Uterus (tissue), 4 donors: ENCODE measurements around the gene TDRD9. TPM values are rescaled to one million over a fixed set of nuclear protein-coding genes. Genes with fewer than 3 reads are reported as not detected.

Source experiments
- DNase-seq, 2 donors: peaks; one replicate each; pipeline ENCODE4 v3.0.0-alpha.2; 2019 to 2020
- H3K27ac ChIP-seq, 2 donors: fragments of 200-600 bp; sonication (generic); 1 replicate in 1 of 2; 2 replicates in 1 of 2; pipeline ENCODE4 v1.5.1; 2016 to 2018
- H3K27me3 ChIP-seq, 2 donors: fragments of 200-600 bp; sonication (generic); one replicate each; pipeline ENCODE4 v1.5.1; 2018 to 2019; ENCODE audit warnings: control low read depth in 1 of 2
- H3K36me3 ChIP-seq, 2 donors: fragments of 200-600 bp; sonication (generic); one replicate each; pipeline ENCODE4 v1.5.1; 2019; ENCODE audit warnings: control low read depth in 1 of 2
- H3K4me1 ChIP-seq, 2 donors: fragments of 200-600 bp; sonication (generic); one replicate each; pipeline ENCODE4 v1.5.1; 2018 to 2019; ENCODE audit warnings: control low read depth in 1 of 2
- H3K4me3 ChIP-seq, 2 donors: fragments of 200-600 bp; sonication (generic); 1 replicate in 1 of 2; 2 replicates in 1 of 2; pipeline ENCODE4 v1.5.1; 2018 to 2019; ENCODE audit warnings: mild to moderate bottlenecking in 1 of 2
- H3K9me3 ChIP-seq, 2 donors: fragments of 200-600 bp; sonication (generic); one replicate each; pipeline ENCODE4 v1.5.1; 2019; ENCODE audit warnings: control low read depth in 1 of 2
- POLR2A ChIP-seq, 2 donors: fragments of 450-650 bp; IDR thresholded peaks; one replicate each; pipeline ENCODE4 v1.6.1; 2016; ENCODE audit warnings: antibody characterized with exemption in 2 of 2, mild to moderate bottlenecking in 1 of 2, moderate library complexity in 1 of 2
- intact Hi-C: fragments of 100-400 bp; cut with DNase I; formaldehyde crosslinking; loops from one replicate; pipeline ENCODE4 v1.15.1; 2023; ENCODE audit warnings: low total_unique reads
- total RNA-seq, 4 donors: library from RNA; depleted of rRNA in 3 of 4; stranded (reverse); fragments of >200 nt in 3 of 4; gene quantifications; one replicate each; pipeline versions ENCODE4 v1.1.0 to v1.2.4, GENCODE V29; 2014 to 2023
- TF ChIP-seq, protein P1 (sequence below), 4 experiments: fragments of 200-600 bp in 2 of 4; fragments of 450-650 bp in 2 of 4; sonication (generic) in 2 of 4; IDR thresholded peaks; one replicate each; pipeline ENCODE4 v1.5.1; 2016 to 2019; ENCODE audit warnings: antibody characterized with exemption in 4 of 4, mild to moderate bottlenecking in 2 of 4, moderate library complexity in 1 of 4
- donor health status: DM: yes; HTN: yes; CAD: no.

Gene TDRD9
- total RNA-seq, 4 donors from 2014 or later = 0.85 to 1.8 TPM; not detected in 2

GRCh38 chr14:104091927-104092771, 163.9 kb downstream of the TDRD9 start:
- Histone ChIP-seq H3K4me3 (no peak overlapping the region), H3K27ac (no peak overlapping the region), H3K4me1 (no peaks in the 10 kb centered on the region), H3K9me3 (no peaks in the 10 kb centered on the region), H3K27me3 (no peaks in the 10 kb centered on the region), H3K36me3 (no peaks in the 10 kb centered on the region)
- DNase-seq = no peak
- TF ChIP-seq, protein P1, sequence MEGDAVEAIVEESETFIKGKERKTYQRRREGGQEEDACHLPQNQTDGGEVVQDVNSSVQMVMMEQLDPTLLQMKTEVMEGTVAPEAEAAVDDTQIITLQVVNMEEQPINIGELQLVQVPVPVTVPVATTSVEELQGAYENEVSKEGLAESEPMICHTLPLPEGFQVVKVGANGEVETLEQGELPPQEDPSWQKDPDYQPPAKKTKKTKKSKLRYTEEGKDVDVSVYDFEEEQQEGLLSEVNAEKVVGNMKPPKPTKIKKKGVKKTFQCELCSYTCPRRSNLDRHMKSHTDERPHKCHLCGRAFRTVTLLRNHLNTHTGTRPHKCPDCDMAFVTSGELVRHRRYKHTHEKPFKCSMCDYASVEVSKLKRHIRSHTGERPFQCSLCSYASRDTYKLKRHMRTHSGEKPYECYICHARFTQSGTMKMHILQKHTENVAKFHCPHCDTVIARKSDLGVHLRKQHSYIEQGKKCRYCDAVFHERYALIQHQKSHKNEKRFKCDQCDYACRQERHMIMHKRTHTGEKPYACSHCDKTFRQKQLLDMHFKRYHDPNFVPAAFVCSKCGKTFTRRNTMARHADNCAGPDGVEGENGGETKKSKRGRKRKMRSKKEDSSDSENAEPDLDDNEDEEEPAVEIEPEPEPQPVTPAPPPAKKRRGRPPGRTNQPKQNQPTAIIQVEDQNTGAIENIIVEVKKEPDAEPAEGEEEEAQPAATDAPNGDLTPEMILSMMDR (IDR thresholded peaks at IDR 0.05) = no peak
- no peak for TF ChIP-seq POLR2A (IDR thresholded peaks at IDR 0.05)
- intact Hi-C loops = no loop called here

DNA sequence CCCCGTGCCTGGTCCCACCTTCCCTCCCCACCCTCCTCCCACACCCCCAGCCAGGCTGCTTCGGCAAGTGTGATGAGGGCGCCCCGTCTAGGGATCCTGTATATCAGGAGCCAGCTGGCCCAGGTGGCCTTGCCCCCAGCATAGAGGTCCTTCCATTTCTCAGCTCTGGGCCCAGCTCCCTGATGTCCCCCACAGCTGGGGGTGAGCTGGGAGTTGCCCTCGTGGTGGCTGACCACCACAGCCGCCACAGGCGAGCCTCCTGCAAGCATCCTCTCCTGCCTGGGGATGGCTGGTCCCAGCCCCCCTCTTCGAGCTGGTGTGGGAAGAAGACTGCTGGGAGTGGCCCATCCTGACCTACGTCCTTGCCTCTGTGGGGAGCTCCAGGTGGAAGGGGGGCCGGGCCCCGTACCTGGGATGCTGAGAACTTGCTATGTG, 164.7 kb downstream of the TDRD9 start:
- no peak for DNase-seq
- TF ChIP-seq POLR2A (IDR thresholded peaks at IDR 0.05) = no peak
- TF ChIP-seq, protein P1 (IDR thresholded peaks at IDR 0.05) = no peak
- Histone ChIP-seq H3K27me3 (no peaks in the 10 kb centered on the region), H3K27ac (no peak overlapping the region), H3K36me3 (no peaks in the 10 kb centered on the region), H3K4me1 (no peaks in the 10 kb centered on the region), H3K4me3 (no peak overlapping the region), H3K9me3 (no peaks in the 10 kb centered on the region)
- intact Hi-C loops = no loop called here

DNA sequence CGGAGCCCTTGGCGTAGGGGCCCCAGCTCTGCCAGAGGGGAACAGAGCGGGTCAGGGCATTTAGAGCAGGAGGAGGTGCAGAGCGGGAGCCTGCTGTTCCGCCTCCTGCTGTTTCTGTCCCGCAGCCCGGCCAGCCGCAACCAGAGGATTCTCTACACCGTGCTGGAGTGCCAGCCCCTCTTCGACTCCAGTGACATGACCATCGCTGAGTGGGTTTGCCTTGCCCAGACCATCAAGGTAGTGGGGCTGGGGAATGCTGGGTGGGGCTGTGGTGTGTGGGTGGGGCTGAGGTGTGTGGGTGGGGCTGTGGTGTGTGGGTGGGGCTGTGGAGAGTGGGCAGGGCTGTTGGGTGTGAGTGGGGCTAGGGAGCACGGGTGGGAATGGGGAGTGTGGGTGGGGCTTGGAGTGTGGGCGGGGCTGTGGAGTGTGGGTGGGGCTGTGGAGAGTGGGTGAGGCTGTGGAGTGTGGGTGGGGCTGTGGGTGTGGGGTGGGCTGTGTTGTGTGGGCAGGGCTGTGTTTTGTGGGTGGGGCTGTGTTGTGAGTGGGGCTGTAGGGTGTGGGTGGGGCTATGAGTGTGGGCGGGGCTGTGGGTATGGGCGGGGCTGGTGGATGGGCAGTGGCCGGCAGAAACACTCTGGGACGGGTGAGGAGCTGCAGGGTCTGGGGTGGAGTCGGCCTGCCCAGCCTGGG, 165.3 kb downstream of the TDRD9 start:
- no peak overlapping the region for H3K27ac ChIP-seq
- no peaks in the 10 kb centered on the region for H3K27me3 ChIP-seq
- no peaks in the 10 kb centered on the region for H3K9me3 ChIP-seq
- no peaks in the 10 kb centered on the region for H3K4me1 ChIP-seq
- no peak for DNase-seq
- no peaks in the 10 kb centered on the region for H3K36me3 ChIP-seq
- intact Hi-C loops = no loop called here
- H3K4me3 ChIP-seq = no peak overlapping the region
- TF ChIP-seq, protein P1 (IDR thresholded peaks at IDR 0.05) = no peak
- no peak for TF ChIP-seq POLR2A (IDR thresholded peaks at IDR 0.05)

GRCh38 chr14:104094056-104094708, 165.9 kb downstream of the TDRD9 start:
- H3K27ac ChIP-seq = no peak overlapping the region
- no peaks in the 10 kb centered on the region for H3K36me3 ChIP-seq
- H3K4me3 ChIP-seq = no peak overlapping the region
- no peak for DNase-seq
- H3K4me1 ChIP-seq = no peaks in the 10 kb centered on the region
- no peaks in the 10 kb centered on the region for H3K27me3 ChIP-seq
- no peaks in the 10 kb centered on the region for H3K9me3 ChIP-seq
- TF ChIP-seq, protein P1 (IDR thresholded peaks at IDR 0.05) = no peak
- no peak for TF ChIP-seq POLR2A (IDR thresholded peaks at IDR 0.05)
- intact Hi-C loops = no loop called here
